ENCODE results near the gene ACTG1.

- TF ChIP-seq CTCF (conservative IDR thresholded peaks at IDR 0.05; ENCODE audit: low read length) = no peak
- TF ChIP-seq EZH2phosphoT487 (IDR thresholded peaks at IDR 0.05; ENCODE audit: borderline replicate concordance, low read depth, low read length) = no peak
Measured at GRCh38 chr17:81468770-81469121, 43.9 kb downstream of the ACTG1 start.
